ENCODE results near the gene RIMBP2. TPM values are rescaled to one million over a fixed set of nuclear protein-coding genes. Genes with fewer than 3 reads are reported as not detected.

Gene RIMBP2
- total RNA-seq, 3 donors from 2014 or later: 2.3 to 5.9 (median 5.4) TPM

DNA sequence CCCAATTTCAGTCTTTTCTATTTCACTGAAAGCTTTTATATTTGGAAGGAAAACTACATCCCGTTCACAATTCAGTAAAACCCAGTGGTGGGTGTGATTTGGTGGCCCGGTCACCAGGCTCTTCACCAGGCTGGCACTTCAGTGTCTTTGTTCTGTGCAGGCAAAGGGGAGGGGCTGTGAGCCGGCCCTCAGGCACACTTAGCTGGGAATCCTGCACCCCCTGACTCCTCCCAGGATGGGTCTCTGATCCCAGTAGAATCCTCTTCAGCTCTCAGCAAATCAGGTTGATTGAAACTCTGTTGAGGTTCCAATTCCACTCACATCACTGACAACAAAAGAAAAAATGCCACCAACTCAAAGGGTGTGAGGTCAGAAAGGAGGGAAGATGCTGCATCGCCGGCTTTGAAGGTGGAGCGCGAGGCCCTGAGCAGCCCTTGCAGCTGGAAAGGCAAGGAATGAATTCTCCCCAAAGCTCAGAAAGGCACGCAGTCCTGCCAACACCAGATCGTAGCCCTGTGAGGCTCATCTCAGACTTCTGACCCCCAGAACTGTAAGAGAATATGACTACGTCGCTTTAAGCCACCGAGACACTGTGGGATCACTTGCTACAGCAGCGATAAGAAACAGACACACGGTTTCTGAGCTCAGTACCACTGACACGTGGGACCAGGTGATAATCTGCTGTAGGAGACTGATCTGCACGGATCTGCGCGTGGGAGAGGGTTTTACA is 211.8 kb downstream of the RIMBP2 start:
- no peak overlapping the region for H3K4me3 ChIP-seq
- no peak for ATAC-seq
- no peaks in the 10 kb centered on the region for H3K4me1 ChIP-seq (ENCODE audit: low read depth)
- no peaks in the 10 kb centered on the region for H3K36me3 ChIP-seq (ENCODE audit: low read depth)
- intact Hi-C loops (cut with DNase I, micrococcal nuclease): no loop called here
- H3K9me3 ChIP-seq: no peaks in the 10 kb centered on the region
- no peak for DNase-seq
- TF ChIP-seq, protein P1, sequence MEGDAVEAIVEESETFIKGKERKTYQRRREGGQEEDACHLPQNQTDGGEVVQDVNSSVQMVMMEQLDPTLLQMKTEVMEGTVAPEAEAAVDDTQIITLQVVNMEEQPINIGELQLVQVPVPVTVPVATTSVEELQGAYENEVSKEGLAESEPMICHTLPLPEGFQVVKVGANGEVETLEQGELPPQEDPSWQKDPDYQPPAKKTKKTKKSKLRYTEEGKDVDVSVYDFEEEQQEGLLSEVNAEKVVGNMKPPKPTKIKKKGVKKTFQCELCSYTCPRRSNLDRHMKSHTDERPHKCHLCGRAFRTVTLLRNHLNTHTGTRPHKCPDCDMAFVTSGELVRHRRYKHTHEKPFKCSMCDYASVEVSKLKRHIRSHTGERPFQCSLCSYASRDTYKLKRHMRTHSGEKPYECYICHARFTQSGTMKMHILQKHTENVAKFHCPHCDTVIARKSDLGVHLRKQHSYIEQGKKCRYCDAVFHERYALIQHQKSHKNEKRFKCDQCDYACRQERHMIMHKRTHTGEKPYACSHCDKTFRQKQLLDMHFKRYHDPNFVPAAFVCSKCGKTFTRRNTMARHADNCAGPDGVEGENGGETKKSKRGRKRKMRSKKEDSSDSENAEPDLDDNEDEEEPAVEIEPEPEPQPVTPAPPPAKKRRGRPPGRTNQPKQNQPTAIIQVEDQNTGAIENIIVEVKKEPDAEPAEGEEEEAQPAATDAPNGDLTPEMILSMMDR (IDR thresholded peaks at IDR 0.05): no peak

DNA sequence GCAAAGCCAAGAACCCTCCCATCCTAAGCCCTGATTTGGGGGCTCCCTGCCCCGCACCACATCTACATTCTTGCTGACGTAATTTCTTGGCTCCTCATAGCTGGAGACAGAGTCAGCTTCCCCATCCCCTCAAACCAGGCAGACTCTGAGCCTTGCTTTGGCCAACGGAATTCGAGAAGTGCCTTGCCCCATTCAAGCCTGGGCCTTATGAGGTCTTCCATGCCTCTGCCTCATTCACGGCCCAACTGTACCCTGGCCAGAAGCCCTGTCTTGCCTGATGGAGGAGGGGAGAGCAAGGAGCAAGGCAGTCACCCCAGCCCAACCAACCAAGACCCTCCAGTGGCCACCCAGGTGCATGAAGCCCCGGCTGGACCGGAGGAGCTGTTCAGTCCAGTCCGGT is 214.3 kb downstream of the RIMBP2 start:
- DNase-seq (no peak), ATAC-seq (no peak)
- intact Hi-C loops (cut with DNase I, micrococcal nuclease): no loop called here
- TF ChIP-seq, protein P1 (IDR thresholded peaks at IDR 0.05): no peak
- H3K36me3 ChIP-seq (ENCODE audit: low read depth): no peaks in the 10 kb centered on the region
- H3K9me3 ChIP-seq: no peaks in the 10 kb centered on the region
- no peaks in the 10 kb centered on the region for H3K4me1 ChIP-seq (ENCODE audit: low read depth)
- H3K4me3 ChIP-seq: no peak overlapping the region

DNA sequence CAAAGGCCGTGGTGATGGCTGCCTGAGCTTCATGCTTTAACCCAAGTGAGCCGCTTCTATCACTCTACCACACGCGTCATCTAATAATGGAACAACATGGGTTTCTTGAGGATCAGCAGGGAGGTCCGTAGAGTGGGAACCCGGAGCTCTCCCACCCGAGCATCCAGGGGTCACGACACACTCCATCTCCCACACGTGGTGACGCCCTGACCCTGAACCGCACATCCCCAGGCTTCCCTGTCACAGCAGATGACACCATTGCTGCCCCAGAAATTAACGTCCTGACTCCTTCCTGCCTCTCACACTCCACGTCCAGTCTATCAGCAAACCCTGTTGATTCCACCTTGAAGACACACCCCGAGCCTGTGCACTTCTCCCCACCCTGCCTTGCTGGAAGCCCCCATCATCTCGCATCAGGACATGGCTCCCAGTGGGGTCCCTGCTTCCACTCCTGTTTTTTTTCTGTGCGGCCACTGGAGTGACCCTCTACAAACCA is 215.2 kb downstream of the RIMBP2 start:
- Histone ChIP-seq H3K36me3 (ENCODE audit: low read depth) (no peaks in the 10 kb centered on the region), H3K4me1 (ENCODE audit: low read depth) (no peaks in the 10 kb centered on the region), H3K9me3 (no peaks in the 10 kb centered on the region), H3K4me3 (no peak overlapping the region)
- ATAC-seq: no peak
- no peak for DNase-seq
- TF ChIP-seq, protein P1 (IDR thresholded peaks at IDR 0.05): no peak
- intact Hi-C loops (cut with DNase I, micrococcal nuclease): no loop called here

DNA sequence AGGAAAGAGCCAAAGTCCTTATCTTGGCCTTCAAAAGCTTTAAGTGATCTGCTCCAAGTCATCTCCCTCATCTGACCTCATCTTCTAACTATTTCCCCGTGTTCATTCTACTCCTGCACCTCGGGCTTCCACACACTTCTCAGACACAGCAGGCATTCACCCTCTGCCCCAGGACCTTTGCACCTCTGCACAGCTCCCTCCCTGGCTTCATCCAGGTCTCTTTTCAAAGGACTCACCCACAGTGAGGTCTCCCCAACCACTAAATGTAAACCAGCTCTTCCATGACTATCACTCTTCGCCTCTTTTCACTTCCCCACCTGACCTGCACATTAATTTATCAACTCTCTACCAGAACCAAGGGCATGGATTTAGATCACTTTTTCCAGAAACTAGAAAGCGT is 216.6 kb downstream of the RIMBP2 start:
- ATAC-seq: no peak
- DNase-seq: no peak
- Histone ChIP-seq H3K4me3 (no peak overlapping the region), H3K9me3 (no peaks in the 10 kb centered on the region), H3K36me3 (ENCODE audit: low read depth) (no peaks in the 10 kb centered on the region), H3K4me1 (ENCODE audit: low read depth) (no peaks in the 10 kb centered on the region)
- intact Hi-C loops (cut with DNase I, micrococcal nuclease): no loop called here
- TF ChIP-seq, protein P1 (IDR thresholded peaks at IDR 0.05): no peak

DNA sequence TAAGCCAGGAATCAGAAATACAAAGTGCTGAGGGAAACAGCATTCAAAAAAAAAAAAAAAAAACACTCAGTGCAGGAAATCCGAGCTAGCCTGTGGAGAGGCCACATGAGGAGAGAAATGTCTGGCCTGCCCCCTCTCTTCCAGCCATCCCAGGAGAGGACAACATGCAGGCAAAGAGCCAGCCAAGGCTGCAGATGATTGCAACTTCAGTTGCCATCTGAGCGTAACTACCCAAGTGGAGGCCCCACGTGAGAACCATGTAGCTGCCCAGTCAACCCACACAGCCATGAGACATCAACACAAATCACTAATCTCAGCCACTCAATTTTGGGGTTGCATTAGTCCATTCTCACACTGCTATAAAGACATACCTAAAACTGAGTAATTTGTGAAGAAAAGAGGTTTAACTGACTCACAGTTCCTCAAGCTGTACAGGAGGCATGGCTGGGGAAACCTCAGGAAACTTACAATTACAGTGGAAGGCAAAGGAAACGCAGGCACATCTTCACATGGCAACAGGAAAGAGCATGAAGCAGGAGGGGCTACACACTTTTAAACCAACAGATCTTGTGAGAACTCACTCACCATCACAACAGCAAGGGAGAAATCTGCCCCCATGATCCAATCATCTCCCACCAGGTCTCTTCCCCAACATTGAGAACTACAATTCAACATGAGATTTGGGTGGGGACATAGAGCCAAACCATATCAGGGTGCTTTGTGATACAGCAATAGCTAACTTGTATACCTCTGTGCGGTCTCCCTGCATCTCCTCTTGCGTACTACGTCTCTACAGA is 217.3 kb downstream of the RIMBP2 start:
- no peaks in the 10 kb centered on the region for H3K36me3 ChIP-seq (ENCODE audit: low read depth)
- ATAC-seq (no peak), DNase-seq (no peak)
- TF ChIP-seq, protein P1 (IDR thresholded peaks at IDR 0.05): no peak
- no peak overlapping the region for H3K4me3 ChIP-seq
- H3K9me3 ChIP-seq: no peaks in the 10 kb centered on the region
- no peaks in the 10 kb centered on the region for H3K4me1 ChIP-seq (ENCODE audit: low read depth)
- intact Hi-C loops (cut with DNase I, micrococcal nuclease): no loop called here

Measured in mucosa of descending colon (tissue), 3 donors.